HTERT RPE-1 (cell line): ENCODE results near the gene UBE2M.
"Not testable (repeated sequence)": the region's sequence is repeated elsewhere in the genome, so short reads cannot be mapped to it uniquely, and the experiment has no call there.

Source experiments
- in situ Hi-C: fragments of 300-500 bp; cut with MboI; formaldehyde crosslinking; loops from 4 replicates; pipeline ENCODE4 v1.14.3; 2020; ENCODE audit warnings: low sequenced_read_pairs

The UBE2M gene

GRCh38 chr19:58542641-58543372 is 15.6 kb downstream of the UBE2M start:
- in situ Hi-C loops = not testable (repeated sequence)

- in situ Hi-C loops = not testable (repeated sequence)
Observed at GRCh38 chr19:58539169-58539559, 19.2 kb downstream of the UBE2M start.

- in situ Hi-C loops = no loop called here
Observed at GRCh38 chr19:58538257-58539168, 19.9 kb downstream of the UBE2M start.

GRCh38 chr19:58536852-58537798 is 21.3 kb downstream of the UBE2M start:
- in situ Hi-C loops = no loop called here

GRCh38 chr19:58535857-58536256 is 22.6 kb downstream of the UBE2M start:
- in situ Hi-C loops = no loop called here

- in situ Hi-C loops = no loop called here
Observed at GRCh38 chr19:58531034-58531840, 27.2 kb downstream of the UBE2M start.

GRCh38 chr19:58529405-58529804 is 29.0 kb downstream of the UBE2M start:
- in situ Hi-C loops = no loop called here

- in situ Hi-C loops = no loop called here
Observed at GRCh38 chr19:58522709-58523108, 35.7 kb downstream of the UBE2M start.

GRCh38 chr19:58521651-58522050 is 36.8 kb downstream of the UBE2M start:
- in situ Hi-C loops = no loop called here

GRCh38 chr19:58520257-58520599 is 38.2 kb downstream of the UBE2M start:
- in situ Hi-C loops = no loop called here

- in situ Hi-C loops = no loop called here
Observed at GRCh38 chr19:58519355-58520256, 38.8 kb downstream of the UBE2M start, which contains the start of gene ZBTB45. Gene ZBTB45 (minus strand): TSS chr19:58519810. CDS start chr19:58517673, 2,137 bp downstream.

GRCh38 chr19:58519087-58519354 is 39.4 kb downstream of the UBE2M start:
- in situ Hi-C loops = no loop called here

GRCh38 chr19:58518256-58519086 is 39.9 kb downstream of the UBE2M start:
- in situ Hi-C loops = no loop called here

- in situ Hi-C loops = no loop called here
Observed at GRCh38 chr19:58516964-58517833, 41.2 kb downstream of the UBE2M start.

- in situ Hi-C loops = no loop called here
Observed at GRCh38 chr19:58516246-58516836, 42.1 kb downstream of the UBE2M start.

- in situ Hi-C loops = no loop called here
Observed at GRCh38 chr19:58515259-58515658, 43.2 kb downstream of the UBE2M start.

GRCh38 chr19:58514564-58515022 is 43.8 kb downstream of the UBE2M start:
- in situ Hi-C loops = no loop called here
